ENCODE results near the gene USP24.
"Not testable (repeated sequence)": the region's sequence is repeated elsewhere in the genome, so short reads cannot be mapped to it uniquely, and the experiment has no call there.

USP24 gene

DNA sequence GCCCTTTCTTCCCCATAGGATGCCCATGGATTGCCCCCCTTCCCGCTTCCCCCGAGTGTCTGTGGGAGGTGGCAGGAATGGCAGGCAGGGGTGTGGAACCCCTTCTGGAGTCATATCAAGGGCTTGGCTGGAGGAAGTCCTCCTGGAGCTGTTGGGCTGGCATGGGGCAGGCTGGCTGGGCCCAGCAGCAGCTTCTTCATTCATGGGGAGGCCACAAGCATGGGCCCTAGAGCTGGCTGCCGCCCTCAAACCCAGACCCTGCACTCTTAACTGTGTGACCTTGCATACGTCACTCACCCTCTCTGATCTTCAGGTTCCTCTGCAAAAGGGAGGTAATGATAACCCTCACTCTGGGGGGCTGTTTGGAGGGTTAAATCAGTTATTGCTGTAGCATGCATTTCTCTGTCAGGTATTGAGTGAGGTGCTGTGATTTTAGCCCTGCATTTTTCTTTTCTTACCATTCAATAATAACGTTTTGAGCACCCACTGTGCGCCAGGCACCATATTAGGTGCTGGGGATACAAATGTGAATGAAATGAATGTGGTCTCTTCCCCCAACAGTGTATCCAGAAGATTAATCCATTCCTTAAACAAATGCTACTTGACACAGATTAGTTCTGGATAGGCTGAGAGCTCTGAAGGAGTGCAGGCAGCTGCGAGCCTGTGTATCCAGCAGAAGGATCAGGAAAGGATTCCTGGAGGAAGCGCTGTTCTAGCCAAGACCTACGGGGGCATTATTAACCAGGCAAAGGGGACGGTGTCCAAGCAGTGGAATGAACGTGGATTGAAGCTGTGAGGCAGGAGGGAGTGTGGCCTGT lies 166.5 kb downstream of the USP24 start:
- no peak for DNase-seq

DNA sequence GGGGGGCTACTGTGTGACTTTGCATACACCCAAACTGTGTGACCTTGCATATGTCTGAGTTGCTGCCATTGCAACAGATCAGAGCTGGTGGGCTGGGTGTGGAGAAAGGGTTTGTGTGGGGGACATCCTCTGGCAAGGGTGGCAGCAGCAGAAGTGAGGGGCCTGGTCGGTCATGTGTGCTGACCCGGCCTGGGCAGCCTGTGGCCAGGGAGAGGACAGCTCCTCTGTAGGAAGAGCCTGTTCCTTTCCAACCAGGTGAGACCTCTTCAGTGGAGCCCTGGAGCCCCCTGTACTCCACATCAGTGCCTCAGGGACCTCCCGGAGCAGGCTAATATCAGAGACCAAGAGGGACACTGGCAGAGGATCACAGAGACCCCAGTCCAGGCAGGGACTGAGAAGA lies 167.6 kb downstream of the USP24 start:
- DNase-seq: no peak

DNA sequence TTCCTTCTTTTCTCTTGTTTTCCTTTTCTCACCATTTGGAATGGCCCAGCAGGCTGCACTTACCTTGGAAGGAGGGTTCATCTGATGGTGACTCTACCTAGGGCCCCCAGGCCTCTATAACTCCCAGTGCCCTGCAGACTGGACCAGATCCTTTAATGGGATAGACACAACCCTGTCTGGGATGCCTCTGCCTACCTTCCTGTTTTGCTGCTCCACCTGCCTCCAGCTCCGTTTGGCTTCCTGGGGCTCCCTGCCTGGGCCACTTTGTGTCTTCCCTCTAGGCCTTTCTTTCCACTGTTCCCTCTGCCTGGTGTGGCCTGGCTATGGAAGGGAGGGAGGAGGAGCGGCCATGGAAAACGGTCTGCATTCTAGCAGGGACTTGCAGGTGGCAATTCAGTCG lies 168.3 kb downstream of the USP24 start:
- no peak for DNase-seq

DNA sequence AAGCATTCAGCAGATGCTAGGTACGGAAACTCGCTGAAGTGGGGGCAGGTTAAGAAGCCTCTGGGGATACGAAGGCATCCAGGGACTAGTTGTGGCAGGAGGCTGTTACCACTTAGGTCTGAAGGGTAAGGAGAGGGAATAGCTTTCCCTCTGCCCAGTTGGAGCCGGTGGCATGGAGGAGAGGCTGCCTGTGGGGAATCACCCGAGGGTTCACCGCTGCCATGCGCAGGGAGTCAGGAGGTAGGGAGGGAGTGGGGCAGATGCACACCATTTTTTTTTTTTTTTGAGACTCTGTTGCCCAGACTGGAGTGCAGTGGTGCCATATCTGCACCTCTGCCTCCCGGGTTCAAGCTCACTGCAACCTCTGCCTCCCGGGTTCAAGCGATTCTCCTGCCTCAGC lies 169.7 kb downstream of the USP24 start:
- DNase-seq: no peak

- DNase-seq: no peak
These were observed 170.4 kb downstream of the USP24 start for GRCh38 chr1:55044617-55045397.

- no peak for DNase-seq
These were observed 171.4 kb downstream of the USP24 start for GRCh38 chr1:55043726-55044125.

GRCh38 chr1:55043011-55043410 lies 172.2 kb downstream of the USP24 start:
- DNase-seq: no peak

GRCh38 chr1:55041613-55042012 lies 173.6 kb downstream of the USP24 start:
- no peak for DNase-seq

DNA sequence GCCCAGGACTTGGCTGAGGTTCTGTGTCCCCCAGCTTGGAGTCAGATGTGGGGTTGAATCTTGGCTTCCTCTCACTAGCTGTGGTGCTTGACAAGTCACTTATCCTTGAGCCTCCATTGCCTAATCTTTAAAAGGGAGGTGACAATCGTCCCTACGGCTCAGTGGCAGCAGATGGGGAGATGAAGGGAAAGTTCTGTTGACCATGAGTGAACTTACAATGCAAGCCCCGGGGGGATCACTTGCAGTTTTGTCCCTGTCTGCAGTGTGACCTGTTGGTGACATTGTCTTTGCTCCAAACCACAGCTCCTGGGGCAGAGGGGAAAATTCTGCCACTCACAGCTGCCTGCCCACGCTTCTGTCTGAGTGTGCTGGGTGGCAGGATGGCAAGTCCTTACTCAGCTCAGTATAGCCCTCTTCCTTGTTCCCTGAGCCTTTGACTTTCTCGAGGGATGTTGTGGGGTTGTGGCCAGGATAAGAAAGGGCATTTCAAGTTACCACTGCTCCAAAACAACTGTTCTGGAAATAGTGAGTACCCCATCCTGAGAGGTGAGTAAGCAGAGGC lies 174.2 kb downstream of the USP24 start:
- DNase-seq: no peak

GRCh38 chr1:55040083-55040932 lies 174.9 kb downstream of the USP24 start:
- no peak for DNase-seq

DNA sequence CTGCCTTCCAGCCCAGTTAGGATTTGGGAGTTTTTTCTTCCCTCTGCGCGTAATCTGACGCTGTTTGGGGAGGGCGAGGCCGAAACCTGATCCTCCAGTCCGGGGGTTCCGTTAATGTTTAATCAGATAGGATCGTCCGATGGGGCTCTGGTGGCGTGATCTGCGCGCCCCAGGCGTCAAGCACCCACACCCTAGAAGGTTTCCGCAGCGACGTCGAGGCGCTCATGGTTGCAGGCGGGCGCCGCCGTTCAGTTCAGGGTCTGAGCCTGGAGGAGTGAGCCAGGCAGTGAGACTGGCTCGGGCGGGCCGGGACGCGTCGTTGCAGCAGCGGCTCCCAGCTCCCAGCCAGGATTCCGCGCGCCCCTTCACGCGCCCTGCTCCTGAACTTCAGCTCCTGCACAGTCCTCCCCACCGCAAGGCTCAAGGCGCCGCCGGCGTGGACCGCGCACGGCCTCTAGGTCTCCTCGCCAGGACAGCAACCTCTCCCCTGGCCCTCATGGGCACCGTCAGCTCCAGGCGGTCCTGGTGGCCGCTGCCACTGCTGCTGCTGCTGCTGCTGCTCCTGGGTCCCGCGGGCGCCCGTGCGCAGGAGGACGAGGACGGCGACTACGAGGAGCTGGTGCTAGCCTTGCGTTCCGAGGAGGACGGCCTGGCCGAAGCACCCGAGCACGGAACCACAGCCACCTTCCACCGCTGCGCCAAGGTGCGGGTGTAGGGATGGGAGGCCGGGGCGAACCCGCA lies 175.7 kb downstream of the USP24 start, which contains the start of gene PCSK9:
Gene PCSK9 (plus strand): TSS at position 207 of the 741 bp plus-strand sequence. CDS start 290 bp downstream, at position 497.
- DNase-seq: no peak

- no peak for DNase-seq
These were observed 176.2 kb downstream of the USP24 start for GRCh38 chr1:55038974-55039341.

DNA sequence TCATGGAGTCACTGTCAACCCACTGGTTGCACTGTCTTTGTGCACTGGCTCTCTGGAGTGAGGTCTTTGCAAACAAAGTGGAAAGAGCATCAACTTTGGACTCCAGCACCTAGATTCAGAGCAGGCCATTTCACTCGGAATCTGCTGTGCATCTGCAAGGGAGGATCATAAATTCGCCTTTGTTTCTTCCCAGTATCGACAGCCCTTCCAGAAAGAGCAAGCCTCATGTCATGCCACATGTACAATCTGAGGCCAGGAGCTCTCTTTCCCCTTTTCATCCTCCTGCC lies 176.7 kb downstream of the USP24 start:
- no peak for DNase-seq

- no peak for DNase-seq
These were observed 177.2 kb downstream of the USP24 start for GRCh38 chr1:55037733-55038551.

- no peak for DNase-seq
These were observed 179.3 kb downstream of the USP24 start for GRCh38 chr1:55035904-55036303.

DNA sequence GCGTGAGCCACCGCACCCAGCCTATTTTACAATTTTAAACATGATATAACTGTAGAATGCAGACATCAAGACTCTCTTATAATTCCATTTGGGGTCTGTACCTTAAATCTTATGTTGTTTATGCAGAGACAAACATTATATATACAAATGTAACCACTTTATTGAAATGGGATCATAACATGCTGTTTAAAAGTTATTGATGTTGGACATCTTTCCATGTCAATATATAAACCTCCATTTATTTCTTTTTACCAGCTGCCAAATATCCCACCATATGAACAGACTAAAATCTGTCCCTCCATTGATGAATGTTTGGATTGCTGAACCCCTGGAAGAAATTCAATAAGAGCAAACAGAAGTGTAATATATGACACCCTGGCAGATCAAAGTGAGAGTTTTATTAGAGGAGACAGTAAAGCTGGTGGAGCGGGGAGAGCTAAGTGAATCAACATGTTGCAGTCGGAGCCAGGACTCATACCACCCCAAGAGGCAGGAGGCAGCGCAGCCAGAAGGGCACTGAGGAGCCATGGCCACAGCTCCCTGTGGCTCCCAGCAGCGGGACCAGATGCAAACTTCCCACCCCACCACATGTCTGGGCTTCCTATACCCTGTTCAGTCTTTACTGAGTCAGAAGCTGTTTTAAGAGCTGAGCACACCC lies 180.6 kb downstream of the USP24 start:
- no peak for DNase-seq

DNA sequence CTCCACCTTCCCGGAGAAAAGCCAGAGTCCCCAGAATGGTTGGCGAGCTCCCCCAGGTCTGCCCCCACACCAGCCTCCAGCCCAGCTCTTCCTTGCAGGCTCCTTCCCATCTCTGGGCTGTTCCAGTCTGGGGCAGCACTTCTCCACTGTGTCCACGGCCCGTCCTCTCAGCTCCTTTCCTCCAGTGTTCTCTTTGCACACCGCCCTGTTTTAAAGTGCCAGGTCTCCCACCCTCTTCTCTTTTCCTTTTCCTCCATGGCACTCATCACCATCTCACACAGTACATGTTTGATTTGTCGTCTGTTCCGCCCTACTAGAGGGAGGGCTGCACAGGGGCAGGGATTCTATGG lies 181.9 kb downstream of the USP24 start:
- DNase-seq: no peak

- DNase-seq: not testable (repeated sequence)
These were observed 184.1 kb downstream of the USP24 start for GRCh38 chr1:55031098-55031497.

- DNase-seq: not testable (repeated sequence)
These were observed 188.5 kb downstream of the USP24 start for GRCh38 chr1:55026682-55027081.

DNA sequence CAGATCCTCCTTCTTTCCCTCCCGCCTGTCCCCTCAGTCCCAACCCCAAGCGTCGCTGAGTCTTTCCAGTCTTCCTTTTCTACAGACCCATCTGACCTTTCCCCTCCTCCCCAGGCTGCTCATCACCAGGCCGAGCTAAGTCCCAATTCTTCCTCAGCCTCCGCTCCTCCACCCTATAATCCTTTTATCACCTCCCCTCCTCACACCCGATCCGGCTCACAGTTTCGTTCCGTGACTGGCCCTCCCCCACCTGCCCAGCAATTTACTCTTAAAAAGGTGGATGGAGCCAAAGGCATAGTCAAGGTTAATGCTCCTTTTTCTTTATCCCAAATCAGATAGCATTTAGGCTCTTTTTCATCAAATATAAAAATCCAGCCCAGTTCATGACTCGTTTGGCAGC lies 191.0 kb downstream of the USP24 start:
- DNase-seq: not testable (repeated sequence)

GRCh38 chr1:55021942-55022546 lies 193.1 kb downstream of the USP24 start:
- peak; percentile 80 for DNase-seq
